ENCODE results near the gene UROS. TPM values are rescaled to one million over a fixed set of nuclear protein-coding genes. Genes with fewer than 3 reads are reported as not detected.

The UROS gene
- polyA plus RNA-seq, 4 donors = 32.5 to 51.9 (median 38.5) TPM

GRCh38 chr10:125772112-125772863, 50.8 kb downstream of the UROS start:
- FAIRE-seq (no peak), DNase-seq (no peak)
- Histone ChIP-seq H3K27ac (ENCODE audit: low read depth in 1 of 3, low read length in 2 of 3) (no peak overlapping the region), H3K4me3 (ENCODE audit: low read depth in 1 of 3, low read length in 3 of 3) (no peak overlapping the region), H3K36me3 (ENCODE audit: control insufficient read depth in 3 of 3, insufficient read depth in 2 of 3, low read depth in 1 of 3, low read length in 3 of 3) (peaks cover 0 to 5% (median 0%) of the 10 kb centered on the region in 3 donors), H3K27me3 (ENCODE audit: control insufficient read depth in 3 of 3, insufficient read depth in 3 of 3, low read length in 3 of 3) (no peaks in the 10 kb centered on the region), H3K9me3 (ENCODE audit: control insufficient read depth in 2 of 2, insufficient read depth in 1 of 2, low read depth in 1 of 2, low read length in 1 of 2) (no peaks in the 10 kb centered on the region), H3K4me1 (ENCODE audit: control insufficient read depth in 3 of 3, insufficient read depth in 2 of 3, low read depth in 1 of 3, low read length in 2 of 3) (no peaks in the 10 kb centered on the region)
- 88 to 92% (median 89%) methylated on average over 28 of the region's 28 CpGs for WGBS, 3 donors

DNA sequence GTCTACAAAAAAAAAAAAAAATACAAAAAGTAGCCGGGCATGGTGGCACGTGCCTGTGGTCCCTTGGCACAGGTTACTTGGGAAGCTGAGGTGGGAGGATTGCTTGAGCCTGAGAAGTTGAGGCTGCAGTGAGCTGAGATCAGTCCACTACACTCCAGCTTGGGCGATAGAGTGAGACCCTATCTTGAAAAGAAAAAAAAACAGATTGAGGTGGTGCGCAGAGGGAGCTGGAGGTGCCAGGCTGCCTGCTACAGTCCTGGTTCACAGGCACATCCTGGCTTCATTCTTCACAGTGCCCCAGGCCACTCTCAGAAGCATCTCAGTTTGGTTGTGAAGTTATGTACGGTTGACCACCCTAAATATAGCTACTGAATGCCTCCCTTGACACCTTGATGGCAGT, 52.2 kb downstream of the UROS start:
- no peak overlapping the region for H3K4me3 ChIP-seq (ENCODE audit: low read depth in 1 of 3, low read length in 3 of 3)
- FAIRE-seq = no peak
- no peaks in the 10 kb centered on the region for H3K4me1 ChIP-seq (ENCODE audit: control insufficient read depth in 3 of 3, insufficient read depth in 2 of 3, low read depth in 1 of 3, low read length in 2 of 3)
- WGBS, 3 donors = 88 to 90% (median 90%) methylated on average over 5 of the region's 5 CpGs
- H3K36me3 ChIP-seq (ENCODE audit: control insufficient read depth in 3 of 3, insufficient read depth in 2 of 3, low read depth in 1 of 3, low read length in 3 of 3) = peaks cover 0 to 11% (median 1%) of the 10 kb centered on the region in 3 donors
- no peaks in the 10 kb centered on the region for H3K9me3 ChIP-seq (ENCODE audit: control insufficient read depth in 2 of 2, insufficient read depth in 1 of 2, low read depth in 1 of 2, low read length in 1 of 2)
- H3K27ac ChIP-seq (ENCODE audit: low read depth in 1 of 3, low read length in 2 of 3) = no peak overlapping the region
- no peaks in the 10 kb centered on the region for H3K27me3 ChIP-seq (ENCODE audit: control insufficient read depth in 3 of 3, insufficient read depth in 3 of 3, low read length in 3 of 3)
- DNase-seq = no peak

DNA sequence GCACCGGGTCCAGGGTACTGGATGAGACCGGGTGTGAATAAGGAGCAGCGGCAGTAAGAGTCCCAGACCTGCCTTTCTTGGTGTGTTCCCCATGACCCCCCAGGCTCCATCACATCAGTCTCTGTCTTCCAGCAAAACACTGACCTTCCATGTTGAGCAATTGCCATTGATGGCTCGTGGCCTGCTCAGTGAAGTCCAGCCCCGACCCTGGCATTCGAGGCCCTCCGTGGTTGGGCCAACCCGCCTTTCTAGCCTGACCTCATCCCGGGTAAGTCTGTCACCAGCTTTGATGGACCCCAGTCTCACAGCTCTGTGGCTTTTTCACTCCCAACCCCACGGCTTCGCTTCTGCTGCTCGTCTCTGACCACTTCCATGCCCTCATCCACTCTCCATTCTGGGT, 53.9 kb downstream of the UROS start:
- Histone ChIP-seq H3K4me3 (ENCODE audit: low read depth in 1 of 3, low read length in 3 of 3) (no peak overlapping the region), H3K27me3 (ENCODE audit: control insufficient read depth in 3 of 3, insufficient read depth in 3 of 3, low read length in 3 of 3) (no peaks in the 10 kb centered on the region), H3K9me3 (ENCODE audit: control insufficient read depth in 2 of 2, insufficient read depth in 1 of 2, low read depth in 1 of 2, low read length in 1 of 2) (no peaks in the 10 kb centered on the region), H3K27ac (ENCODE audit: low read depth in 1 of 3, low read length in 2 of 3) (peak overlapping the region in 2 of 3 donors; percentile 6 to 27), H3K36me3 (ENCODE audit: control insufficient read depth in 3 of 3, insufficient read depth in 2 of 3, low read depth in 1 of 3, low read length in 3 of 3) (peaks cover 2 to 18% (median 3%) of the 10 kb centered on the region in 3 donors), H3K4me1 (ENCODE audit: control insufficient read depth in 3 of 3, insufficient read depth in 2 of 3, low read depth in 1 of 3, low read length in 2 of 3) (no peaks in the 10 kb centered on the region)
- WGBS, 3 donors = 85 to 99% (median 94%) methylated on average over 12 of the region's 12 CpGs
- FAIRE-seq = no peak
- no peak for DNase-seq

DNA sequence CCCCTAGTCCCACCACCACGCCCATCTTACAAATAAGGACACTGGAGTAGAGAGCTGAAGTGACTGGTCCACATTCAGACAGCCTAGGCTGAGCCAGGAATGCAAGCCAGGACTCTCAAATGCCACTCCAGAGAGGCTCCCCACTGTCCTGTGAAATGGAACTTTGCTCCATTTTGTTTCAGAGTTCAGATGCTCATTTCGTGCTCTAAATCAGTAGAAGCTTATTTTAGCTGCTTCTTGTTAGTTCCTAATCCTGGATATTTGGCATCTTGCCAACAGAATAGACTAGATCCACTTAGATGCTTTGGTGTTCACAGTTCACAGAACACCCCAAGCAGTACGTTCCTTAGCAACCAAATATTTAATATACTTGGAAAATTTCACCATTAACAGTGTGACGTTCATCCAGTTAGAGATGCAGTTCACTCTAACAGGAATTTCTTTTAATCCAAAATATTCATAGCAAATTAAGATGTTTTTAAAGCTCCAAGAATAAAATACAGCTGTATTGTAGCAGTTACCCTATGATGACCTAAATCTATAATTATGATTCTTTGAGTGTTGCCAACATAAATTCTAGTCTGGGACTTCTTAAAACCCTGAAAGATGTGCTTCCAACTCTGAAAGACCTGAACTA, 54.7 kb downstream of the UROS start:
- Histone ChIP-seq H3K27me3 (ENCODE audit: control insufficient read depth in 3 of 3, insufficient read depth in 3 of 3, low read length in 3 of 3) (no peaks in the 10 kb centered on the region), H3K4me1 (ENCODE audit: control insufficient read depth in 3 of 3, insufficient read depth in 2 of 3, low read depth in 1 of 3, low read length in 2 of 3) (no peaks in the 10 kb centered on the region), H3K27ac (ENCODE audit: low read depth in 1 of 3, low read length in 2 of 3) (peak overlapping the region in 2 of 3 donors; percentile 36 to 48), H3K4me3 (ENCODE audit: low read depth in 1 of 3, low read length in 3 of 3) (no peak overlapping the region), H3K9me3 (ENCODE audit: control insufficient read depth in 2 of 2, insufficient read depth in 1 of 2, low read depth in 1 of 2, low read length in 1 of 2) (no peaks in the 10 kb centered on the region), H3K36me3 (ENCODE audit: control insufficient read depth in 3 of 3, insufficient read depth in 2 of 3, low read depth in 1 of 3, low read length in 3 of 3) (peaks cover 4 to 19% (median 6%) of the 10 kb centered on the region in 3 donors)
- 61 to 72% (median 69%) methylated on average over 4 of the region's 4 CpGs for WGBS, 3 donors
- peak; percentile 8 to 29 for DNase-seq
- FAIRE-seq = no peak

- Histone ChIP-seq H3K36me3 (ENCODE audit: control insufficient read depth in 3 of 3, insufficient read depth in 2 of 3, low read depth in 1 of 3, low read length in 3 of 3) (peaks cover 6 to 26% (median 16%) of the 10 kb centered on the region in 3 donors), H3K27me3 (ENCODE audit: control insufficient read depth in 3 of 3, insufficient read depth in 3 of 3, low read length in 3 of 3) (no peaks in the 10 kb centered on the region), H3K9me3 (ENCODE audit: control insufficient read depth in 2 of 2, insufficient read depth in 1 of 2, low read depth in 1 of 2, low read length in 1 of 2) (no peaks in the 10 kb centered on the region), H3K4me3 (ENCODE audit: low read depth in 1 of 3, low read length in 3 of 3) (no peak overlapping the region), H3K4me1 (ENCODE audit: control insufficient read depth in 3 of 3, insufficient read depth in 2 of 3, low read depth in 1 of 3, low read length in 2 of 3) (no peaks in the 10 kb centered on the region), H3K27ac (ENCODE audit: low read depth in 1 of 3, low read length in 2 of 3) (no peak overlapping the region)
- FAIRE-seq (no peak), DNase-seq (no peak)
- WGBS, 3 donors = 77 to 89% (median 84%) methylated on average over 4 of the region's 4 CpGs
Observed at GRCh38 chr10:125766511-125766910, 56.5 kb downstream of the UROS start.

DNA sequence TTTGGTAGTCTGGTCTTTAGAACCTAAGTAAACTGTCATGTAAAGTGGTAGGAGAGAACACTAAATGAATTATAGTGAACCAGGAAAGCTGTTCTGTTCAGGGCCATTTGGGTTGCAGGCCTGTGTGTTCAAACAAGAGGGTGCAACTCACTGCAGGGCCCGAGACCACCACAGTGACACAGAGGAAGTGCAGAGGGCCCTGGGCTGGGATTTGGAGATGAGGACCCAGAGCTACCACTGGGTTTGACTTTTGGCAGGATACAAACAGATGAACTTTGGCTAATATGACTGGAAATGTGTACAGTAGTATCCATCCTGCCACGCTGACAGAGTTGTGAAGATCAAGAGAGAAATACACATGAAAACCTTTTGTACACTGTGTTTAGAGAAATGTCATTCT, 57.2 kb downstream of the UROS start:
- H3K36me3 ChIP-seq (ENCODE audit: control insufficient read depth in 3 of 3, insufficient read depth in 2 of 3, low read depth in 1 of 3, low read length in 3 of 3) = peaks cover 6 to 26% (median 16%) of the 10 kb centered on the region in 3 donors
- WGBS, 3 donors = 93 to 95% (median 94%) methylated on average over 2 of the region's 2 CpGs
- FAIRE-seq (no peak), DNase-seq (no peak)
- no peaks in the 10 kb centered on the region for H3K9me3 ChIP-seq (ENCODE audit: control insufficient read depth in 2 of 2, insufficient read depth in 1 of 2, low read depth in 1 of 2, low read length in 1 of 2)
- H3K27ac ChIP-seq (ENCODE audit: low read depth in 1 of 3, low read length in 2 of 3) = no peak overlapping the region
- no peaks in the 10 kb centered on the region for H3K27me3 ChIP-seq (ENCODE audit: control insufficient read depth in 3 of 3, insufficient read depth in 3 of 3, low read length in 3 of 3)
- no peaks in the 10 kb centered on the region for H3K4me1 ChIP-seq (ENCODE audit: control insufficient read depth in 3 of 3, insufficient read depth in 2 of 3, low read depth in 1 of 3, low read length in 2 of 3)
- no peak overlapping the region for H3K4me3 ChIP-seq (ENCODE audit: low read depth in 1 of 3, low read length in 3 of 3)

- H3K36me3 ChIP-seq (ENCODE audit: control insufficient read depth in 3 of 3, insufficient read depth in 2 of 3, low read depth in 1 of 3, low read length in 3 of 3) = peaks cover 9 to 33% (median 22%) of the 10 kb centered on the region in 3 donors
- H3K9me3 ChIP-seq (ENCODE audit: control insufficient read depth in 2 of 2, insufficient read depth in 1 of 2, low read depth in 1 of 2, low read length in 1 of 2) = no peaks in the 10 kb centered on the region
- H3K27ac ChIP-seq (ENCODE audit: low read depth in 1 of 3, low read length in 2 of 3) = no peak overlapping the region
- no peak for FAIRE-seq
- DNase-seq = no peak
- H3K4me1 ChIP-seq (ENCODE audit: control insufficient read depth in 3 of 3, insufficient read depth in 2 of 3, low read depth in 1 of 3, low read length in 2 of 3) = no peaks in the 10 kb centered on the region
- no peaks in the 10 kb centered on the region for H3K27me3 ChIP-seq (ENCODE audit: control insufficient read depth in 3 of 3, insufficient read depth in 3 of 3, low read length in 3 of 3)
- WGBS, 3 donors = 92 to 96% (median 95%) methylated on average over 24 of the region's 24 CpGs
- H3K4me3 ChIP-seq (ENCODE audit: low read depth in 1 of 3, low read length in 3 of 3) = no peak overlapping the region
Observed at GRCh38 chr10:125762692-125763648, 60.1 kb downstream of the UROS start.

DNA sequence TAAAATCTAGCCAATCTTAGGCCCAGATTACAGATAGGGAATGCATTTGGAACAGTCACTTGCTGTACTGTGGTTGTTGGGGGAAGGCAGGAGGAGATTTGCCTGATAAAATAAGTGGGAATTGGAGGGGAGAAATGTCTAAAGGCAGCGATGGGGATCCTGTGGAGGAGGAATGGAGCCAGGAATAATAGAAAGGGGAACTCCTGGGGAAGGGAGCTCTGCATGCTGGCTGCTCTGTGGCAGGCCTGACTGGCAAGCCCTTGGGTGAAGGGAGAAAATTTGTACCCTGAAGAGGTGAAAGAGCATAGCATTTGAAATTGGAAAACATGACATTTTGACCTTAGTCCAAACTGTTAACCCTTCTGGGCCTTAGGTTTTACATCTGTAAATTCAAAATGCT, 61.1 kb downstream of the UROS start:
- Histone ChIP-seq H3K4me3 (ENCODE audit: low read depth in 1 of 3, low read length in 3 of 3) (no peak overlapping the region), H3K9me3 (ENCODE audit: control insufficient read depth in 2 of 2, insufficient read depth in 1 of 2, low read depth in 1 of 2, low read length in 1 of 2) (no peaks in the 10 kb centered on the region), H3K36me3 (ENCODE audit: control insufficient read depth in 3 of 3, insufficient read depth in 2 of 3, low read depth in 1 of 3, low read length in 3 of 3) (peaks cover 9 to 31% (median 24%) of the 10 kb centered on the region in 3 donors), H3K27ac (ENCODE audit: low read depth in 1 of 3, low read length in 2 of 3) (no peak overlapping the region), H3K27me3 (ENCODE audit: control insufficient read depth in 3 of 3, insufficient read depth in 3 of 3, low read length in 3 of 3) (no peaks in the 10 kb centered on the region), H3K4me1 (ENCODE audit: control insufficient read depth in 3 of 3, insufficient read depth in 2 of 3, low read depth in 1 of 3, low read length in 2 of 3) (no peaks in the 10 kb centered on the region)
- WGBS, 3 donors = 59 to 83% (median 76%) methylated on average over 1 of the region's 1 CpG
- FAIRE-seq = no peak
- no peak for DNase-seq

All from small intestine (tissue), 7 donors.